ENCODE results near the gene TNFRSF9. TPM values are rescaled to one million over a fixed set of nuclear protein-coding genes. Genes with fewer than 3 reads are reported as not detected.

The TNFRSF9 gene
- polyA plus RNA-seq, 1 donor (not counting 4 experiments of a cell fraction or from before 2014, with no cell fraction given), result not detected

- dilution Hi-C loops (cut with MboI; ENCODE audit: extremely low pct_ligation_motif_present, low sequenced_read_pairs), result no loop called here
- no peak for TF ChIP-seq EZH2 (IDR thresholded peaks at IDR 0.05; ENCODE audit: low read length)
- no peak for TF ChIP-seq CTCF (optimal IDR thresholded peaks at IDR 0.05 in 1 of 3, IDR thresholded peaks at IDR 0.05 in 1 of 3, conservative IDR thresholded peaks at IDR 0.05 in 1 of 3; ENCODE audit: extremely low read depth in 1 of 3, insufficient read depth in 2 of 3, low read length in 3 of 3)
- Histone ChIP-seq H3K79me2 (ENCODE audit: control insufficient read depth, insufficient read depth, low read length) (no peaks in the 10 kb centered on the region), H3K4me3 (ENCODE audit: control insufficient read depth in 2 of 3, extremely low read depth in 1 of 3, insufficient read depth in 2 of 3, low read depth in 1 of 3, low read length in 3 of 3) (no peak overlapping the region), H4K20me1 (ENCODE audit: control insufficient read depth, extremely low read depth, insufficient read depth, low read length) (no peaks in the 10 kb centered on the region), H3K4me1 (ENCODE audit: control insufficient read depth, extremely low read depth, insufficient read depth, low read length) (peaks cover 4% of the 10 kb centered on the region), H3K27me3 (ENCODE audit: control insufficient read depth, extremely low read depth, insufficient read depth, low read length) (peaks cover 4% of the 10 kb centered on the region), H3K36me3 (ENCODE audit: control insufficient read depth in 2 of 2, extremely low read depth in 1 of 2, insufficient read depth in 2 of 2, low read length in 2 of 2) (no peaks in the 10 kb centered on the region), H2AFZ (ENCODE audit: control insufficient read depth, low read length) (no peak overlapping the region), H3K27ac (ENCODE audit: control insufficient read depth, insufficient read depth, low read length) (no peak overlapping the region), H3K9ac (ENCODE audit: control insufficient read depth, extremely low read depth, insufficient read depth, low read length) (no peak overlapping the region), H3K9me1 (ENCODE audit: control insufficient read depth, extremely low read depth, insufficient read depth, low read length) (no peaks in the 10 kb centered on the region), H3K9me3 (ENCODE audit: control insufficient read depth, low read depth, low read length) (no peaks in the 10 kb centered on the region), H3K4me2 (ENCODE audit: control insufficient read depth, extremely low read depth, insufficient read depth, low read depth, low read length) (no peak overlapping the region)
- no peak for DNase-seq (ENCODE audit: low read depth, low spot score)
- no peak for FAIRE-seq
Measured at GRCh38 chr1:7884757-7885156, 55.9 kb downstream of the TNFRSF9 start.

- H2AFZ ChIP-seq (ENCODE audit: control insufficient read depth, low read length), result no peak overlapping the region
- H3K27me3 ChIP-seq (ENCODE audit: control insufficient read depth, extremely low read depth, insufficient read depth, low read length), result no peaks in the 10 kb centered on the region
- no peaks in the 10 kb centered on the region for H3K9me3 ChIP-seq (ENCODE audit: control insufficient read depth, low read depth, low read length)
- no peaks in the 10 kb centered on the region for H3K79me2 ChIP-seq (ENCODE audit: control insufficient read depth, insufficient read depth, low read length)
- H3K9ac ChIP-seq (ENCODE audit: control insufficient read depth, extremely low read depth, insufficient read depth, low read length), result no peak overlapping the region
- H3K4me3 ChIP-seq (ENCODE audit: control insufficient read depth in 2 of 3, extremely low read depth in 1 of 3, insufficient read depth in 2 of 3, low read depth in 1 of 3, low read length in 3 of 3), result no peak overlapping the region
- no peak overlapping the region for H3K4me2 ChIP-seq (ENCODE audit: control insufficient read depth, extremely low read depth, insufficient read depth, low read depth, low read length)
- DNase-seq (ENCODE audit: low read depth, low spot score) (no peak), FAIRE-seq (no peak)
- no peaks in the 10 kb centered on the region for H3K4me1 ChIP-seq (ENCODE audit: control insufficient read depth, extremely low read depth, insufficient read depth, low read length)
- no peaks in the 10 kb centered on the region for H4K20me1 ChIP-seq (ENCODE audit: control insufficient read depth, extremely low read depth, insufficient read depth, low read length)
- TF ChIP-seq CTCF (optimal IDR thresholded peaks at IDR 0.05 in 1 of 3, IDR thresholded peaks at IDR 0.05 in 1 of 3, conservative IDR thresholded peaks at IDR 0.05 in 1 of 3; ENCODE audit: extremely low read depth in 1 of 3, insufficient read depth in 2 of 3, low read length in 3 of 3) (no peak), EZH2 (IDR thresholded peaks at IDR 0.05; ENCODE audit: low read length) (no peak)
- no peaks in the 10 kb centered on the region for H3K36me3 ChIP-seq (ENCODE audit: control insufficient read depth in 2 of 2, extremely low read depth in 1 of 2, insufficient read depth in 2 of 2, low read length in 2 of 2)
- H3K9me1 ChIP-seq (ENCODE audit: control insufficient read depth, extremely low read depth, insufficient read depth, low read length), result no peaks in the 10 kb centered on the region
- dilution Hi-C loops (cut with MboI; ENCODE audit: extremely low pct_ligation_motif_present, low sequenced_read_pairs), result no loop called here
- no peak overlapping the region for H3K27ac ChIP-seq (ENCODE audit: control insufficient read depth, insufficient read depth, low read length)
Measured at GRCh38 chr1:7879228-7879627, 61.4 kb downstream of the TNFRSF9 start.

Measured in keratinocyte (primary cell).